Osteoblast (primary cell): ENCODE results near the gene BDNF. TPM values are rescaled to one million over a fixed set of nuclear protein-coding genes. Genes with fewer than 3 reads are reported as not detected.

Experiments used
- DNase-seq: peaks from one replicate; pipeline ENCODE4 v3.0.0; 2011; ENCODE audit warnings: low spot score, mixed read lengths; ENCODE audit not compliant: insufficient read length; ENCODE audit errors: missing footprints
- H2AFZ ChIP-seq: 2 replicates; pipeline ENCODE4 v1.6.0; 2011; ENCODE audit warnings: mild to moderate bottlenecking, low read length
- H3K27ac ChIP-seq: 2 replicates; pipeline ENCODE4 v1.5.1; 2011; ENCODE audit warnings: mild to moderate bottlenecking, low read depth, low read length, moderate library complexity
- H3K27me3 ChIP-seq: 2 replicates; pipeline ENCODE4 v1.6.0; 2012; ENCODE audit warnings: mild to moderate bottlenecking, control low read depth, inconsistent platforms, low read length, moderate library complexity; ENCODE audit not compliant: insufficient read depth
- H3K36me3 ChIP-seq: 2 replicates; pipeline ENCODE4 v1.5.1; 2011; ENCODE audit warnings: mild to moderate bottlenecking, low read length, control low read depth, moderate library complexity; ENCODE audit not compliant: insufficient read depth
- H3K4me1 ChIP-seq: 2 replicates; pipeline ENCODE4 v1.5.1; 2011; ENCODE audit warnings: mild to moderate bottlenecking, low read length, control low read depth, moderate library complexity; ENCODE audit not compliant: insufficient read depth
- H3K4me2 ChIP-seq: 2 replicates; pipeline ENCODE4 v1.6.0; 2011; ENCODE audit warnings: mild to moderate bottlenecking, low read length; ENCODE audit not compliant: insufficient read depth
- H3K4me3 ChIP-seq: fragments of 200-600 bp; sonication (generic); 3 replicates; pipeline ENCODE4 v1.5.1; 2012; ENCODE audit warnings: mild to moderate bottlenecking, low read length, inconsistent platforms; ENCODE audit not compliant: insufficient read depth
- H3K79me2 ChIP-seq: 2 replicates; pipeline ENCODE4 v1.6.0; 2012; ENCODE audit warnings: mild to moderate bottlenecking, low read length, control low read depth, inconsistent platforms; ENCODE audit not compliant: insufficient read depth
- H3K9me3 ChIP-seq: 2 replicates; pipeline ENCODE4 v1.5.1; 2011; ENCODE audit warnings: low read depth, low read length, control low read depth
- H4K20me1 ChIP-seq: 2 replicates; pipeline ENCODE4 v1.6.0; 2012; ENCODE audit warnings: mild to moderate bottlenecking, low read length, control low read depth; ENCODE audit not compliant: insufficient read depth
- CTCF ChIP-seq: IDR thresholded peaks from 2 replicates; pipeline ENCODE4 v1.5.1; 2011; ENCODE audit warnings: mild to moderate bottlenecking, low read depth, low read length, moderate library complexity; ENCODE audit errors: extremely low read depth
- total RNA-seq: library from RNA; depleted of rRNA; stranded (reverse); fragments of >200 nt; gene quantifications from 2 replicates; pipeline ENCODE4 v1.2.3, GENCODE V29; 2012

The BDNF gene
- total RNA-seq, 1 donor: 6.9 TPM

GRCh38 chr11:27694992-27695391, 5.3 kb downstream of the BDNF start:
- H3K4me2 ChIP-seq: peak overlapping the region; percentile 89

GRCh38 chr11:27693398-27693797, 6.9 kb downstream of the BDNF start:
- H3K27ac ChIP-seq: peak overlapping the region; percentile 10
- H3K79me2 ChIP-seq: peaks cover 96% of the 10 kb centered on the region
- H3K4me1 ChIP-seq: peaks cover 39% of the 10 kb centered on the region
- peaks cover 35% of the 10 kb centered on the region for H4K20me1 ChIP-seq
- no peak for TF ChIP-seq CTCF
- DNase-seq: no peak
- H3K4me2 ChIP-seq: peak overlapping the region; percentile 41
- H3K36me3 ChIP-seq: peaks cover 13% of the 10 kb centered on the region
- H3K4me3 ChIP-seq: no peak overlapping the region
- no peaks in the 10 kb centered on the region for H3K9me3 ChIP-seq
- H3K27me3 ChIP-seq: no peaks in the 10 kb centered on the region
- no peak overlapping the region for H2AFZ ChIP-seq

More at GRCh38 chr11:27694992-27695391, 5.3 kb downstream of the BDNF start:
- no peak overlapping the region for H2AFZ ChIP-seq
- no peak overlapping the region for H3K4me3 ChIP-seq
- no peaks in the 10 kb centered on the region for H3K27me3 ChIP-seq
- peaks cover 98% of the 10 kb centered on the region for H3K79me2 ChIP-seq
- peak; percentile 48 for TF ChIP-seq CTCF
- H3K27ac ChIP-seq: peak overlapping the region; percentile 66
- no peak for DNase-seq
- H3K36me3 ChIP-seq: peaks cover 13% of the 10 kb centered on the region
- peaks cover 39% of the 10 kb centered on the region for H3K4me1 ChIP-seq
- H3K9me3 ChIP-seq: no peaks in the 10 kb centered on the region
- peaks cover 29% of the 10 kb centered on the region for H4K20me1 ChIP-seq

GRCh38 chr11:27692781-27693180, 7.5 kb downstream of the BDNF start:
- Histone ChIP-seq H3K27me3 (no peaks in the 10 kb centered on the region), H4K20me1 (peaks cover 39% of the 10 kb centered on the region), H3K9me3 (no peaks in the 10 kb centered on the region), H3K4me3 (no peak overlapping the region), H3K79me2 (peaks cover 96% of the 10 kb centered on the region), H3K4me2 (no peak overlapping the region), H2AFZ (no peak overlapping the region), H3K4me1 (peaks cover 39% of the 10 kb centered on the region), H3K27ac (peak overlapping the region; percentile 10), H3K36me3 (peaks cover 16% of the 10 kb centered on the region)
- no peak for DNase-seq
- no peak for TF ChIP-seq CTCF

- Histone ChIP-seq H3K27ac (no peak overlapping the region), H3K79me2 (peaks cover 59% of the 10 kb centered on the region)
- no peak for TF ChIP-seq CTCF
These were observed 12.2 kb downstream of the BDNF start for GRCh38 chr11:27688076-27688475.

More at GRCh38 chr11:27688076-27688475, 12.2 kb downstream of the BDNF start:
- Histone ChIP-seq H4K20me1 (peaks cover 20% of the 10 kb centered on the region), H2AFZ (no peak overlapping the region), H3K27me3 (no peaks in the 10 kb centered on the region), H3K9me3 (no peaks in the 10 kb centered on the region), H3K4me3 (no peak overlapping the region), H3K4me2 (no peak overlapping the region), H3K36me3 (peaks cover 16% of the 10 kb centered on the region), H3K4me1 (peaks cover 3% of the 10 kb centered on the region)
- DNase-seq: no peak
